NB4 (cell line): ENCODE measurements around the gene GTSE1.

ENCODE experiments used
- DNase-seq: peaks from one replicate; pipeline ENCODE4 v3.0.0; 2010; ENCODE audit warnings: low read depth
- H3K4me3 ChIP-seq: one replicate; pipeline ENCODE4 v1.5.1; 2011; ENCODE audit warnings: mild to moderate bottlenecking, low read depth, low read length, moderate library complexity
- CTCF ChIP-seq: IDR thresholded peaks from one replicate; pipeline ENCODE4 v1.5.1; 2012; ENCODE audit warnings: low read depth, low read length
- MAX ChIP-seq: IDR thresholded peaks from 2 replicates; pipeline ENCODE4 v1.6.1; 2011; ENCODE audit warnings: low read depth, low read length
- MYC ChIP-seq: IDR thresholded peaks from 2 replicates; pipeline ENCODE4 v1.6.1; 2011; ENCODE audit warnings: low read depth, low read length
- POLR2A ChIP-seq: IDR thresholded peaks from 2 replicates; pipeline ENCODE4 v1.6.1; 2011; ENCODE audit warnings: mild to moderate bottlenecking; ENCODE audit not compliant: insufficient read length; ENCODE audit errors: extremely low read depth

GTSE1 gene

GRCh38 chr22:46347646-46348045, 51.0 kb downstream of the GTSE1 start:
- DNase-seq: no peak
- H3K4me3 ChIP-seq: no peak overlapping the region
- TF ChIP-seq POLR2A: no peak

- DNase-seq: no peak
- H3K4me3 ChIP-seq: no peak overlapping the region
- no peak for TF ChIP-seq POLR2A
- TF ChIP-seq CTCF: no peak
- TF ChIP-seq MYC: no peak
- TF ChIP-seq MAX: no peak
Measured at GRCh38 chr22:46348099-46348695, 51.5 kb downstream of the GTSE1 start.

- DNase-seq: no peak
- TF ChIP-seq CTCF: no peak
- TF ChIP-seq MAX: no peak
- no peak for TF ChIP-seq POLR2A
- no peak for TF ChIP-seq MYC
- no peak overlapping the region for H3K4me3 ChIP-seq
Measured at GRCh38 chr22:46349238-46349637, 52.6 kb downstream of the GTSE1 start.

GRCh38 chr22:46349681-46350080, 53.0 kb downstream of the GTSE1 start:
- no peak for DNase-seq
- no peak for TF ChIP-seq MAX
- TF ChIP-seq MYC: no peak
- no peak for TF ChIP-seq CTCF
- no peak for TF ChIP-seq POLR2A
- H3K4me3 ChIP-seq: no peak overlapping the region

GRCh38 chr22:46350121-46350520, 53.5 kb downstream of the GTSE1 start:
- DNase-seq: no peak
- no peak overlapping the region for H3K4me3 ChIP-seq
- TF ChIP-seq MAX (no peak), POLR2A (no peak), CTCF (no peak), MYC (no peak)

GRCh38 chr22:46350646-46351045, 54.0 kb downstream of the GTSE1 start:
- no peak overlapping the region for H3K4me3 ChIP-seq
- DNase-seq: no peak

More at GRCh38 chr22:46350646-46351045, 54.0 kb downstream of the GTSE1 start:
- TF ChIP-seq MYC (no peak), MAX (no peak), CTCF (no peak), POLR2A (no peak)
